Gastroesophageal sphincter (tissue), 3 donors: ENCODE results near the gene ANKS1B.

Experiments used
- EP300 ChIP-seq: sonication (generic); formaldehyde crosslinking; IDR thresholded peaks from one replicate; pipeline ENCODE4 v1.6.1; 2017; ENCODE audit warnings: antibody characterized with exemption, mild to moderate bottlenecking
- POLR2A ChIP-seq, 2 donors: fragments of 450-650 bp; IDR thresholded peaks; one replicate each; pipeline ENCODE4 v1.6.1; 2017; ENCODE audit warnings: antibody characterized with exemption in 2 of 2, mild to moderate bottlenecking in 2 of 2, moderate library complexity in 1 of 2
- POLR2AphosphoS5 ChIP-seq: sonication (generic); formaldehyde crosslinking; IDR thresholded peaks from one replicate; pipeline ENCODE4 v1.6.1; 2017; ENCODE audit warnings: antibody characterized with exemption
- TF ChIP-seq, protein P1 (sequence below), 4 experiments: fragments of 200-600 bp in 2 of 4; fragments of 450-650 bp in 2 of 4; sonication (generic) in 1 of 4; IDR thresholded peaks; one replicate each; pipeline ENCODE4 v1.5.1; 2017 to 2019; ENCODE audit warnings: antibody characterized with exemption in 4 of 4, mild to moderate bottlenecking in 2 of 4, moderate library complexity in 2 of 4

DNA sequence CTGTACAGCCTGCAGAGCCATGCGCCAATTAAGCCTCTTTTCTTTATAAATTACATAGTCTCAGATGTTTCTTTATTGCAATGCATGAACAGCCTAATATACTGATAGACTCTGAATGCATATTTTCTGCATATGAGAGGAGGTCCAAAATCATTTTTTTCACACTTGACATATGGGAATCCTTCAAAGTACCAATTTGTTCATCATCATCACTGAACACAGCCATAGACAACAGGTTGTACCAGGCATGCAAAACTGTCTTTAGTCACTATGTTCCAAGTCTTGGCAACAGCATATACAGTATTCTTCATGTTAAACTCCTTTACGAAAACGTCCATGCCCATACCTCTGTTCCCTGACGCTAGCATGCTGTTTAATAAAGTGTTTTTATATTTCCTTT lies 807.9 kb downstream of the ANKS1B start:
- TF ChIP-seq, protein P1, sequence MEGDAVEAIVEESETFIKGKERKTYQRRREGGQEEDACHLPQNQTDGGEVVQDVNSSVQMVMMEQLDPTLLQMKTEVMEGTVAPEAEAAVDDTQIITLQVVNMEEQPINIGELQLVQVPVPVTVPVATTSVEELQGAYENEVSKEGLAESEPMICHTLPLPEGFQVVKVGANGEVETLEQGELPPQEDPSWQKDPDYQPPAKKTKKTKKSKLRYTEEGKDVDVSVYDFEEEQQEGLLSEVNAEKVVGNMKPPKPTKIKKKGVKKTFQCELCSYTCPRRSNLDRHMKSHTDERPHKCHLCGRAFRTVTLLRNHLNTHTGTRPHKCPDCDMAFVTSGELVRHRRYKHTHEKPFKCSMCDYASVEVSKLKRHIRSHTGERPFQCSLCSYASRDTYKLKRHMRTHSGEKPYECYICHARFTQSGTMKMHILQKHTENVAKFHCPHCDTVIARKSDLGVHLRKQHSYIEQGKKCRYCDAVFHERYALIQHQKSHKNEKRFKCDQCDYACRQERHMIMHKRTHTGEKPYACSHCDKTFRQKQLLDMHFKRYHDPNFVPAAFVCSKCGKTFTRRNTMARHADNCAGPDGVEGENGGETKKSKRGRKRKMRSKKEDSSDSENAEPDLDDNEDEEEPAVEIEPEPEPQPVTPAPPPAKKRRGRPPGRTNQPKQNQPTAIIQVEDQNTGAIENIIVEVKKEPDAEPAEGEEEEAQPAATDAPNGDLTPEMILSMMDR (IDR thresholded peaks at IDR 0.05) = no peak
- TF ChIP-seq POLR2A (IDR thresholded peaks at IDR 0.05) (no peak), POLR2AphosphoS5 (no peak), EP300 (no peak)
